Right lobe of liver (tissue), 4 donors: ENCODE measurements around the gene RGL1.

Experiments
- CTCF ChIP-seq, 4 donors: fragments of 200-600 bp in 3 of 4; fragments of 450-650 bp in 1 of 4; IDR thresholded peaks; one replicate each; pipeline versions ENCODE4 v1.5.1 to v1.8.0; 2016 to 2022; ENCODE audit warnings: antibody characterized with exemption in 4 of 4, mild to moderate bottlenecking in 2 of 4
- POLR2A ChIP-seq: fragments of 450-650 bp; IDR thresholded peaks from one replicate; pipeline ENCODE4 v1.6.1; 2017; ENCODE audit warnings: antibody characterized with exemption, mild to moderate bottlenecking
- donor health status: DM: no; HTN: no; CAD: no.
- donor health status: DM: no; HTN: no; CAD: no.
- donor health status: DM: no; HTN: yes; CAD: no.

GRCh38 chr1:183812128-183812527 is 7.2 kb downstream of the RGL1 start:
- TF ChIP-seq CTCF (IDR thresholded peaks at IDR 0.05) = no peak
- no peak for TF ChIP-seq POLR2A
